SK-N-SH treated with all-trans-retinoic acid at 6 μM for 48 hours (cell line): Measurements from ENCODE around the gene VARS1.

Source experiments
- ATAC-seq: fragments of 200-7000 bp; cut with Tn5 transposase; 3 replicates; pipeline ENCODE4 v1.9.1; 2020; ENCODE audit warnings: mild to moderate bottlenecking, moderate library complexity
- ARNTL ChIP-seq: fragments of 450-650 bp; formaldehyde crosslinking; IDR thresholded peaks from 2 replicates; pipeline ENCODE4 v1.5.0; 2020; ENCODE audit warnings: low read depth, mild to moderate bottlenecking, moderate library complexity, borderline replicate concordance
- BACH2 ChIP-seq: fragments of 250-450 bp; sonication (Bioruptor Pico); IDR thresholded peaks from 2 replicates; pipeline ENCODE4 v1.9.0; 2021; ENCODE audit warnings: mild to moderate bottlenecking, borderline replicate concordance
- CREB5 ChIP-seq: fragments of 250-450 bp; sonication (Bioruptor Pico); IDR thresholded peaks from 2 replicates; pipeline ENCODE4 v1.5.1; 2020; ENCODE audit warnings: low read depth, mild to moderate bottlenecking, moderate library complexity
- CSDC2 ChIP-seq: fragments of 250-450 bp; sonication (Bioruptor Pico); IDR thresholded peaks from 2 replicates; pipeline ENCODE4 v1.5.0; 2020; ENCODE audit warnings: mild to moderate bottlenecking, moderate library complexity
- CSRNP3 ChIP-seq: fragments of 250-450 bp; sonication (Bioruptor Pico); IDR thresholded peaks from 2 replicates; pipeline ENCODE4 v1.5.1; 2021; ENCODE audit warnings: mild to moderate bottlenecking, moderate library complexity
- ESRRG ChIP-seq: fragments of 250-450 bp; sonication (Bioruptor Pico); IDR thresholded peaks from 2 replicates; pipeline ENCODE4 v1.6.1; 2021; ENCODE audit warnings: mild to moderate bottlenecking
- GLIS3 ChIP-seq: fragments of 250-450 bp; sonication (Bioruptor Pico); IDR thresholded peaks from 2 replicates; pipeline ENCODE4 v1.5.0; 2020; ENCODE audit warnings: mild to moderate bottlenecking, moderate library complexity
- OSR1 ChIP-seq: fragments of 250-450 bp; sonication (Bioruptor Pico); IDR thresholded peaks from 2 replicates; pipeline ENCODE4 v1.8.0; 2022; ENCODE audit warnings: moderate library complexity, mild to moderate bottlenecking, inconsistent platforms
- SNAI2 ChIP-seq: fragments of 250-450 bp; sonication (Bioruptor Pico); IDR thresholded peaks from 2 replicates; pipeline ENCODE4 v1.5.0; 2020; ENCODE audit warnings: mild to moderate bottlenecking, moderate library complexity
- TCF4 ChIP-seq: fragments of 250-450 bp; sonication (Bioruptor Pico); IDR thresholded peaks from 2 replicates; pipeline ENCODE4 v1.8.0; 2021; ENCODE audit warnings: mild to moderate bottlenecking, moderate library complexity, borderline replicate concordance
- TOX ChIP-seq: fragments of 250-450 bp; sonication (Bioruptor Pico); IDR thresholded peaks from 2 replicates; pipeline ENCODE4 v1.8.0; 2021; ENCODE audit warnings: mild to moderate bottlenecking, moderate library complexity, borderline replicate concordance
- TSHZ2 ChIP-seq: fragments of 250-450 bp; sonication (Bioruptor Pico); IDR thresholded peaks from 2 replicates; pipeline ENCODE4 v1.5.0; 2020; ENCODE audit warnings: mild to moderate bottlenecking, moderate library complexity
- ZC3H10 ChIP-seq: fragments of 250-450 bp; sonication (Bioruptor Pico); IDR thresholded peaks from 2 replicates; pipeline ENCODE4 v1.5.1; 2021; ENCODE audit warnings: mild to moderate bottlenecking, moderate library complexity
- ZFP30 ChIP-seq: fragments of 450-650 bp; formaldehyde crosslinking; IDR thresholded peaks from 2 replicates; pipeline ENCODE4 v1.5.0; 2022; ENCODE audit warnings: mild to moderate bottlenecking, moderate library complexity
- ZNF565 ChIP-seq: fragments of 450-650 bp; formaldehyde crosslinking; conservative IDR thresholded peaks from 2 replicates; pipeline ENCODE4 v1.5.0; 2020; ENCODE audit warnings: low read depth, mild to moderate bottlenecking, moderate library complexity
- ZNF70 ChIP-seq: fragments of 450-650 bp; formaldehyde crosslinking; IDR thresholded peaks from 2 replicates; pipeline ENCODE4 v1.5.0; 2020; ENCODE audit warnings: mild to moderate bottlenecking, moderate library complexity
- TF ChIP-seq, protein P1 (sequence below): fragments of 250-450 bp; sonication (Bioruptor Pico); IDR thresholded peaks from 2 replicates; pipeline ENCODE4 v1.8.0; 2020; ENCODE audit warnings: mild to moderate bottlenecking, moderate library complexity, borderline replicate concordance
- TF ChIP-seq, protein P2 (sequence below): fragments of 250-450 bp; sonication (Bioruptor Pico); IDR thresholded peaks from 2 replicates; pipeline ENCODE4 v1.8.0; 2021; ENCODE audit warnings: low read depth, mild to moderate bottlenecking, moderate library complexity, borderline replicate concordance

VARS1 gene

DNA sequence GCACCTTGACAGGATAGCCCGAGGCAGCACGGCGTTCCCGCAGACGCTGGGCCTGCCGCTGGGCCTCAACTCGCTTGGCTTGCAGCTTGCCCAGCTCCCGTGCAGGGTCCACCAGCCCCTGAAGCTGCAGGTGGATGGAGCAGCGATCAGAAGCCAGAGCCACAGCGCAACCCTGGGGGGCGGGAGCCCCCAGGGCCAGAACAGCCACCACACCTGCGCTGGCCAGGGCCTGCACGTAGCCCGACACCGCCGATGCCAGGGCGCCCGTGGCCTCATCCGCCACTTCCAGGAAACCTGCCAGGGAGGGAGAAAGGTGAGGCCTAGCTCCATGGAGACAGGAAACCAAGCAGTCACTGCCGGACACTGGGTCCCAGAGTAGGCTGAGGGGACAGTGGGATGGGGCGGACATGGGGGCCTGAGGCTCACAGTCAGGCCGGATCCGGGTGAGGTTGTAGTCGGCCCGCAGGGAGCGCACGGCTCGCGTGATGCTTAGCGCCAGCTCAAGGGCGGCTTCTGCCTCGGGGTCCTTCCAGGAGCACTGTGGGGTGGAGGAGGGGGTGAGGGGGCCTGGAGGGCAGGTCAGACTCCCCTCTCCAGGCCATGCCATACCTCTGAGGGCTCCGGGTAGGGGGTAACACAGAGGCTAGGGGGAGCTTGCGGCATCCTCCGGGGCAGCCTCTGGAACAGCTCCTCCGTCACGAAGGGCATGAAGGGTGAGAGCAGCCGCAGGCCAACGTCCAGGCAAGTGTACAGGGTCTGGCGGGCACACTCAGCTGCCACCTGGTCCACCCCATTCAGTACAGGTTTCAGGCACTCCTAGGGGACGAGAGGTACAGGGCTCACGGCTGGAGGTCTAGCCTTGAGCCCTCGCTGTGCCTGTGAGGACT is 16.3 kb downstream of the VARS1 start:
- TF ChIP-seq TCF4 (CRISPR knock-in tag): no peak
- no peak for TF ChIP-seq ESRRG
- no peak for TF ChIP-seq ZFP30 (CRISPR knock-in tag)
- no peak for TF ChIP-seq ZNF70 (CRISPR knock-in tag)
- TF ChIP-seq TOX (CRISPR knock-in tag): no peak
- no peak for TF ChIP-seq CSDC2
- TF ChIP-seq ARNTL (CRISPR knock-in tag): no peak
- no peak for TF ChIP-seq SNAI2 (CRISPR knock-in tag)
- TF ChIP-seq, protein P1, sequence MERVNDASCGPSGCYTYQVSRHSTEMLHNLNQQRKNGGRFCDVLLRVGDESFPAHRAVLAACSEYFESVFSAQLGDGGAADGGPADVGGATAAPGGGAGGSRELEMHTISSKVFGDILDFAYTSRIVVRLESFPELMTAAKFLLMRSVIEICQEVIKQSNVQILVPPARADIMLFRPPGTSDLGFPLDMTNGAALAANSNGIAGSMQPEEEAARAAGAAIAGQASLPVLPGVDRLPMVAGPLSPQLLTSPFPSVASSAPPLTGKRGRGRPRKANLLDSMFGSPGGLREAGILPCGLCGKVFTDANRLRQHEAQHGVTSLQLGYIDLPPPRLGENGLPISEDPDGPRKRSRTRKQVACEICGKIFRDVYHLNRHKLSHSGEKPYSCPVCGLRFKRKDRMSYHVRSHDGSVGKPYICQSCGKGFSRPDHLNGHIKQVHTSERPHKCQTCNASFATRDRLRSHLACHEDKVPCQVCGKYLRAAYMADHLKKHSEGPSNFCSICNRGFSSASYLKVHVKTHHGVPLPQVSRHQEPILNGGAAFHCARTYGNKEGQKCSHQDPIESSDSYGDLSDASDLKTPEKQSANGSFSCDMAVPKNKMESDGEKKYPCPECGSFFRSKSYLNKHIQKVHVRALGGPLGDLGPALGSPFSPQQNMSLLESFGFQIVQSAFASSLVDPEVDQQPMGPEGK (CRISPR knock-in tag): no peak
- TF ChIP-seq CREB5 (CRISPR knock-in tag): no peak
- TF ChIP-seq, all 23 proteins: peak for 0
- ATAC-seq: no peak

DNA sequence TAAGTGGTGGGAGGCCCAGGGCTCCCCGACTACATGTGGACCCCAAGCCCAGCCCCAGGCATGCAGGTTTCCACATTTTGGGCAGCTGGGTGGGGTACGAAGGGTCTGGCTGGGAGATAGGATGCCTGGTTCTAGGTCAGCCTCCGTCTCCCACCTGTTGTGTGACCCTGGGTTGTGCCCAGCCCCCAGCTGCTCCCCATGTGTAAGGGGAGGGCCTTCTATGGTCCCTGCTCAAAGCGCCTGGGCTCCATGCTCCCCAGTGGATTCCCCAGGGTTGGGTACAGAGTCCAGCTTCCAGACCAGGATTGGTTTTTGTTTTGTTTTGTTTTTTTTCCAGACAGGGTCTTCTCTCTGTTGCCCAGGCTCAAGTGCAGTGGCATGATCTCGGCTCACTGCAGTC is 17.4 kb downstream of the VARS1 start:
- no peak for TF ChIP-seq BACH2 (CRISPR knock-in tag)
- TF ChIP-seq CSDC2: no peak
- TF ChIP-seq OSR1: no peak
- TF ChIP-seq, protein P2, sequence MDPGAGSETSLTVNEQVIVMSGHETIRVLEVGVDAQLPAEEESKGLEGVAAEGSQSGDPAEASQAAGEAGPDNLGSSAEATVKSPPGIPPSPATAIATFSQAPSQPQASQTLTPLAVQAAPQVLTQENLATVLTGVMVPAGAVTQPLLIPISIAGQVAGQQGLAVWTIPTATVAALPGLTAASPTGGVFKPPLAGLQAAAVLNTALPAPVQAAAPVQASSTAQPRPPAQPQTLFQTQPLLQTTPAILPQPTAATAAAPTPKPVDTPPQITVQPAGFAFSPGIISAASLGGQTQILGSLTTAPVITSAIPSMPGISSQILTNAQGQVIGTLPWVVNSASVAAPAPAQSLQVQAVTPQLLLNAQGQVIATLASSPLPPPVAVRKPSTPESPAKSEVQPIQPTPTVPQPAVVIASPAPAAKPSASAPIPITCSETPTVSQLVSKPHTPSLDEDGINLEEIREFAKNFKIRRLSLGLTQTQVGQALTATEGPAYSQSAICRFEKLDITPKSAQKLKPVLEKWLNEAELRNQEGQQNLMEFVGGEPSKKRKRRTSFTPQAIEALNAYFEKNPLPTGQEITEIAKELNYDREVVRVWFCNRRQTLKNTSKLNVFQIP (CRISPR knock-in tag): no peak
- no peak for TF ChIP-seq TSHZ2 (CRISPR knock-in tag)
- TF ChIP-seq CREB5 (CRISPR knock-in tag): no peak
- no peak for TF ChIP-seq ZNF70 (CRISPR knock-in tag)
- TF ChIP-seq ZNF565 (CRISPR knock-in tag): no peak
- TF ChIP-seq GLIS3 (CRISPR knock-in tag): no peak
- no peak for ATAC-seq

GRCh38 chr6:31777667-31778050 is 17.9 kb downstream of the VARS1 start:
- ATAC-seq: no peak
- TF ChIP-seq, protein P1 (CRISPR knock-in tag): no peak
- TF ChIP-seq OSR1 (no peak), ZNF70 (CRISPR knock-in tag) (no peak), CSRNP3 (CRISPR knock-in tag) (no peak), ZC3H10 (CRISPR knock-in tag) (no peak), TOX (CRISPR knock-in tag) (no peak), TCF4 (CRISPR knock-in tag) (no peak), TSHZ2 (CRISPR knock-in tag) (no peak)
- TF ChIP-seq, all 23 proteins: peak for 0
